SK-N-SH treated with all-trans-retinoic acid at 6 μM for 48 hours (cell line): ENCODE results near the gene ZNF91.
"Not testable (repeated sequence)": the region's sequence is repeated elsewhere in the genome, so short reads cannot be mapped to it uniquely, and the experiment has no call there.

Experiments
- ARNTL ChIP-seq: fragments of 450-650 bp; formaldehyde crosslinking; IDR thresholded peaks from 2 replicates; pipeline ENCODE4 v1.5.0; 2020; ENCODE audit warnings: low read depth, mild to moderate bottlenecking, moderate library complexity, borderline replicate concordance
- CSDC2 ChIP-seq: fragments of 250-450 bp; sonication (Bioruptor Pico); IDR thresholded peaks from 2 replicates; pipeline ENCODE4 v1.5.0; 2020; ENCODE audit warnings: mild to moderate bottlenecking, moderate library complexity
- TF ChIP-seq, protein P1 (sequence below): fragments of 250-450 bp; sonication (Bioruptor Pico); IDR thresholded peaks from 2 replicates; pipeline ENCODE4 v1.5.0; 2020; ENCODE audit warnings: mild to moderate bottlenecking, moderate library complexity

GRCh38 chr19:23379671-23380070 is 15.6 kb downstream of the ZNF91 start:
- TF ChIP-seq CSDC2, ARNTL (CRISPR knock-in tag): not testable (repeated sequence)
- TF ChIP-seq, protein P1, sequence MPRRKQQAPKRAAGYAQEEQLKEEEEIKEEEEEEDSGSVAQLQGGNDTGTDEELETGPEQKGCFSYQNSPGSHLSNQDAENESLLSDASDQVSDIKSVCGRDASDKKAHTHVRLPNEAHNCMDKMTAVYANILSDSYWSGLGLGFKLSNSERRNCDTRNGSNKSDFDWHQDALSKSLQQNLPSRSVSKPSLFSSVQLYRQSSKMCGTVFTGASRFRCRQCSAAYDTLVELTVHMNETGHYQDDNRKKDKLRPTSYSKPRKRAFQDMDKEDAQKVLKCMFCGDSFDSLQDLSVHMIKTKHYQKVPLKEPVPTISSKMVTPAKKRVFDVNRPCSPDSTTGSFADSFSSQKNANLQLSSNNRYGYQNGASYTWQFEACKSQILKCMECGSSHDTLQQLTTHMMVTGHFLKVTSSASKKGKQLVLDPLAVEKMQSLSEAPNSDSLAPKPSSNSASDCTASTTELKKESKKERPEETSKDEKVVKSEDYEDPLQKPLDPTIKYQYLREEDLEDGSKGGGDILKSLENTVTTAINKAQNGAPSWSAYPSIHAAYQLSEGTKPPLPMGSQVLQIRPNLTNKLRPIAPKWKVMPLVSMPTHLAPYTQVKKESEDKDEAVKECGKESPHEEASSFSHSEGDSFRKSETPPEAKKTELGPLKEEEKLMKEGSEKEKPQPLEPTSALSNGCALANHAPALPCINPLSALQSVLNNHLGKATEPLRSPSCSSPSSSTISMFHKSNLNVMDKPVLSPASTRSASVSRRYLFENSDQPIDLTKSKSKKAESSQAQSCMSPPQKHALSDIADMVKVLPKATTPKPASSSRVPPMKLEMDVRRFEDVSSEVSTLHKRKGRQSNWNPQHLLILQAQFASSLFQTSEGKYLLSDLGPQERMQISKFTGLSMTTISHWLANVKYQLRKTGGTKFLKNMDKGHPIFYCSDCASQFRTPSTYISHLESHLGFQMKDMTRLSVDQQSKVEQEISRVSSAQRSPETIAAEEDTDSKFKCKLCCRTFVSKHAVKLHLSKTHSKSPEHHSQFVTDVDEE (CRISPR knock-in tag): not testable (repeated sequence)
